Esophagus muscularis mucosa (tissue), 4 donors: Measurements from ENCODE around the gene LHX5. TPM values are rescaled to one million over a fixed set of nuclear protein-coding genes. Genes with fewer than 3 reads are reported as not detected.

Experiments
- DNase-seq: peaks from one replicate; pipeline ENCODE4 v3.0.0-alpha.2; 2017; ENCODE audit errors: extremely low spot score
- H3K27ac ChIP-seq, 4 donors: fragments of 200-600 bp; sonication (generic); replicated peaks in 1 of 4; 1 replicate in 3 of 4; 2 replicates in 1 of 4; pipeline ENCODE4 v1.5.1; 2016 to 2019; ENCODE audit warnings: mild to moderate bottlenecking in 1 of 4
- H3K27me3 ChIP-seq, 4 donors: fragments of 200-600 bp; sonication (generic); one replicate each; pipeline versions ENCODE4 v1.5.1 to v1.6.0; 2016 to 2019
- H3K36me3 ChIP-seq, 4 donors: fragments of 200-600 bp; sonication (generic); one replicate each; pipeline ENCODE4 v1.5.1; 2016 to 2019
- H3K4me1 ChIP-seq, 4 donors: fragments of 200-600 bp; sonication (generic); one replicate each; pipeline ENCODE4 v1.5.1; 2016 to 2019
- H3K4me3 ChIP-seq, 4 donors: fragments of 200-600 bp; sonication (generic); 1 replicate in 2 of 4; 2 replicates in 2 of 4; pipeline ENCODE4 v1.5.1; 2016 to 2019; ENCODE audit warnings: mild to moderate bottlenecking in 4 of 4, moderate library complexity in 1 of 4
- H3K9me3 ChIP-seq, 4 donors: fragments of 200-600 bp; sonication (generic); 1 replicate in 3 of 4; 2 replicates in 1 of 4; pipeline ENCODE4 v1.5.1; 2016 to 2019
- CTCF ChIP-seq, 3 experiments: fragments of 200-600 bp in 2 of 3; fragments of 450-650 bp in 1 of 3; sonication (generic) in 2 of 3; IDR thresholded peaks; one replicate each; pipeline ENCODE4 v1.5.1; 2017 to 2019; ENCODE audit warnings: antibody characterized with exemption in 3 of 3, mild to moderate bottlenecking in 2 of 3, moderate library complexity in 1 of 3
- EP300 ChIP-seq: sonication (generic); formaldehyde crosslinking; IDR thresholded peaks from one replicate; pipeline ENCODE4 v1.6.1; 2017; ENCODE audit warnings: antibody characterized with exemption
- POLR2A ChIP-seq: fragments of 450-650 bp; IDR thresholded peaks from one replicate; pipeline ENCODE4 v1.6.1; 2017; ENCODE audit warnings: antibody characterized with exemption, moderate library complexity, mild to moderate bottlenecking, low read depth
- POLR2AphosphoS5 ChIP-seq, 2 donors: sonication (generic); formaldehyde crosslinking; IDR thresholded peaks; one replicate each; pipeline ENCODE4 v1.6.1; 2017; ENCODE audit warnings: antibody characterized with exemption in 2 of 2
- WGBS: methylation state at CpG from one replicate; pipeline ENCODE4 v1.1.5; 2018; 5-methylcytosine and 5-hydroxymethylcytosine counted together
- intact Hi-C: fragments of 100-400 bp; cut with DNase I; formaldehyde crosslinking; loops from one replicate; pipeline ENCODE4 v1.15.1; 2023
- total RNA-seq, 4 donors: library from RNA; depleted of rRNA; stranded (reverse); fragments of >200 nt; gene quantifications; one replicate each; pipeline versions ENCODE4 v1.1.0 to v1.2.1, GENCODE V29; 2016

LHX5 gene
- total RNA-seq, 4 donors from 2014 or later, result not detected

- no peak for TF ChIP-seq POLR2A
- no peak for TF ChIP-seq CTCF (IDR thresholded peaks at IDR 0.05)
- TF ChIP-seq EP300, result no peak
- TF ChIP-seq POLR2AphosphoS5 (IDR thresholded peaks at IDR 0.05), result no peak
- H3K27me3 ChIP-seq, result peaks cover 0 to 53% (median 0%) of the 10 kb centered on the region in 4 donors
- WGBS, result 100% methylated on average over 2 of the region's 2 CpGs
- no peak for DNase-seq
- H3K27ac ChIP-seq, result no peak overlapping the region
- H3K9me3 ChIP-seq, result no peaks in the 10 kb centered on the region
- H3K4me1 ChIP-seq, result no peaks in the 10 kb centered on the region
- no peaks in the 10 kb centered on the region for H3K36me3 ChIP-seq
- no peak overlapping the region for H3K4me3 ChIP-seq
- intact Hi-C loops, result no loop called here
These were observed 19.2 kb downstream of the LHX5 start for GRCh38 chr12:113452458-113452857.

- no peak for DNase-seq
- H3K9me3 ChIP-seq, result no peaks in the 10 kb centered on the region
- 100% methylated on average over 1 of the region's 1 CpG for WGBS
- H3K27ac ChIP-seq, result no peak overlapping the region
- H3K4me1 ChIP-seq, result no peaks in the 10 kb centered on the region
- no peaks in the 10 kb centered on the region for H3K36me3 ChIP-seq
- intact Hi-C loops, result no loop called here
- TF ChIP-seq EP300 (no peak), CTCF (IDR thresholded peaks at IDR 0.05) (no peak), POLR2AphosphoS5 (IDR thresholded peaks at IDR 0.05) (no peak), POLR2A (no peak)
- no peak overlapping the region for H3K4me3 ChIP-seq
- H3K27me3 ChIP-seq, result peaks cover 0 to 54% (median 5%) of the 10 kb centered on the region in 4 donors
These were observed 21.8 kb downstream of the LHX5 start for GRCh38 chr12:113449839-113450238.

DNA sequence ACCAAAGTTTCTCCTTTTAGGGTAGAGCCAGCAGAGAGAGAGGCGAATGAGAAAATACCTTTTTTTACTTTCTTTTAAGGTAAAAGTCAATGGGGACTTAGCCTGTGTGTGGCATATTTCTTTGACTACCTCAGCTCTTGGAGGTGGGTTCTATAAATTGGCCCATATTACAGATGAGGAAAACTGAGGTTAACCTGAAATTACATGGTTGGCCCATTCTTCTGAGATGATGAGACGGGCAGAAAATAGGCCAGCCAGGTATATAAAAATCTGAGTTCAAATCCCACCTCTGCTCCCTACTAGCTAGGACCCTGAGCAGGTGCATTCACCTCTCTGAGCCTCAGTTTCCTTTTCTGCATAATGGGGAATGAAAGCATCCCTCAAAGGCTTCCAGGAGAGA lies 22.4 kb downstream of the LHX5 start:
- Histone ChIP-seq H3K4me1 (no peaks in the 10 kb centered on the region), H3K9me3 (no peaks in the 10 kb centered on the region), H3K27me3 (peaks cover 0 to 48% (median 5%) of the 10 kb centered on the region in 4 donors), H3K27ac (no peak overlapping the region), H3K4me3 (no peak overlapping the region), H3K36me3 (no peaks in the 10 kb centered on the region)
- intact Hi-C loops, result no loop called here
- no peak for DNase-seq
- 93% methylated on average over 2 of the region's 2 CpGs for WGBS
- TF ChIP-seq CTCF (IDR thresholded peaks at IDR 0.05) (no peak), POLR2AphosphoS5 (IDR thresholded peaks at IDR 0.05) (no peak), POLR2A (no peak), EP300 (no peak)

DNA sequence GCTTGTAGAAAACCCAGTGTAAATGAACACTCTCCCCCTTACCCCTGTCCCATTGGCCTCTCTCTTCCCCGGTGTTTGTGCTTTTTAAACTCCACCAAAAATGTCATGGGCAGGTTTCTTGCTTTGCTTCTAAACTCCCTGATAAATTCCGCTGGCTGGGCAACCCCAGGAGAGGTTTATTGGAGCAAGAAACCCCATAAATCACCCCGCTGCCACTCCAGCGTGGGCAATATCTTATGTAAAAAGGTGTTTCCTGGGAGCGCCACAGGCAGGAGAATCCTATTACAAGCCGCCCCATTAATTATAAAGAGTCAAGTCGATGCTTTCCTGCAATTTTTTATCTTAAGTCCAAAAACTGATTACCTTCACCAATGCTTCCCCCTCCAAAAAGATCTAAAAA lies 22.8 kb downstream of the LHX5 start:
- Histone ChIP-seq H3K4me1 (no peaks in the 10 kb centered on the region), H3K9me3 (no peaks in the 10 kb centered on the region), H3K36me3 (no peaks in the 10 kb centered on the region), H3K27ac (no peak overlapping the region), H3K4me3 (no peak overlapping the region), H3K27me3 (peaks cover 0 to 44% (median 5%) of the 10 kb centered on the region in 4 donors)
- no peak for DNase-seq
- no peak for TF ChIP-seq POLR2AphosphoS5 (IDR thresholded peaks at IDR 0.05)
- no peak for TF ChIP-seq EP300
- TF ChIP-seq POLR2A, result no peak
- no peak for TF ChIP-seq CTCF (IDR thresholded peaks at IDR 0.05)
- 42% methylated on average over 7 of the region's 7 CpGs for WGBS
- intact Hi-C loops, result no loop called here

DNA sequence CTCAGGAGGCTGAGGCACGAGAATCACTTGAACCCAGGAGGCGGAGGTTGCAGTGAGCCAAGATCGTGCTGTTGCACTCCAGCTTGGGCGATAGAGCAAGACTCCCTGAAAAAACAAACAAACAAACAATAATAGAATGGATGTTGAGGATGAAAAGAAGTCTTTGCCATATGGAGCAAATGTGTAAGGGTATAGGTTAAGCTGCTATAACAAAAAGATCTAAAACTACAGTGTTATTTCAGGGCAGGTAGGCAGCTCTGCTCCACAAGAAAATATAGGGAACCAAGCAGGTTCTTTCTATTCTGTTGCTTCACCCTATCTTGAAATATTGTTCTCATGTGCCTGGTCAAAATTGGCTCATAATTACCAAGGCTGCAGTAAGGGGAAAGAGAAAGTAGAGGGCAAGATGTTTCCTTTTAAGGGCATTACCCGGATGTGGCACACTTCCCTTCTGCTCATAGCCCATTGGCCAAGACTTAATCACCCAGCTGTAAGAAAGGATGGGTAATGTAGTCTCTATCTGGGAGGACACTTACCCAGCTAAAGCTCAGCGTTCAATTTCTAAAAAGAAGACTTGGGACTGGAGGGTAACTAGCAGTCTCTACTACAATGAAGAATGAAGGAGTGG lies 26.0 kb downstream of the LHX5 start:
- Histone ChIP-seq H3K27ac (no peak overlapping the region), H3K27me3 (peaks cover 0 to 62% (median 5%) of the 10 kb centered on the region in 4 donors), H3K4me3 (no peak overlapping the region), H3K9me3 (no peaks in the 10 kb centered on the region), H3K4me1 (no peaks in the 10 kb centered on the region), H3K36me3 (no peaks in the 10 kb centered on the region)
- WGBS, result 83% methylated on average over 6 of the region's 6 CpGs
- intact Hi-C loops, result no loop called here
- TF ChIP-seq POLR2AphosphoS5 (IDR thresholded peaks at IDR 0.05), result no peak
- TF ChIP-seq POLR2A, result no peak
- TF ChIP-seq EP300, result no peak
- TF ChIP-seq CTCF (IDR thresholded peaks at IDR 0.05), result no peak
- no peak for DNase-seq
